Measurements from ENCODE around the gene PSMD13.

PSMD13 gene

DNA sequence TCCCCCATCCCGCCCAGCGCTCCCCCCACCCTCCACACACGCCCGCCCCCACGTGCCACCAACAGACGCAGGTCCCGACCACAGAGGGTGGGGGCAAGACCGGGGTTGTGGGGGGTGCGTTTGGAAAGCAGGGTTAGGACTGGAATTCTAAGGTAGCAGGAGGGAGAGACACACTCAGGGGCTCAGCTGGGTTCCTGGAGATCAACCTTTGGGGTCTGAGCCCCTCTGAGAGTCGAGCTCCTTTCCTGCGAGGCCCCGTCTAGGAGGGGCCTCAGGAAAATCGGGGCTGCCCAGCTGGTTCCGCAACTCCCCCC is 52.6 kb downstream of the PSMD13 start:
- no peak for DNase-seq (ENCODE audit: low read depth)

- no peak for DNase-seq (ENCODE audit: low read depth)
Measured at GRCh38 chr11:289712-290620, 53.2 kb downstream of the PSMD13 start.

GRCh38 chr11:290621-291231 is 54.0 kb downstream of the PSMD13 start:
- DNase-seq (ENCODE audit: low read depth), result no peak

- DNase-seq (ENCODE audit: low read depth), result no peak
Measured at GRCh38 chr11:291281-292210, 54.8 kb downstream of the PSMD13 start.

DNA sequence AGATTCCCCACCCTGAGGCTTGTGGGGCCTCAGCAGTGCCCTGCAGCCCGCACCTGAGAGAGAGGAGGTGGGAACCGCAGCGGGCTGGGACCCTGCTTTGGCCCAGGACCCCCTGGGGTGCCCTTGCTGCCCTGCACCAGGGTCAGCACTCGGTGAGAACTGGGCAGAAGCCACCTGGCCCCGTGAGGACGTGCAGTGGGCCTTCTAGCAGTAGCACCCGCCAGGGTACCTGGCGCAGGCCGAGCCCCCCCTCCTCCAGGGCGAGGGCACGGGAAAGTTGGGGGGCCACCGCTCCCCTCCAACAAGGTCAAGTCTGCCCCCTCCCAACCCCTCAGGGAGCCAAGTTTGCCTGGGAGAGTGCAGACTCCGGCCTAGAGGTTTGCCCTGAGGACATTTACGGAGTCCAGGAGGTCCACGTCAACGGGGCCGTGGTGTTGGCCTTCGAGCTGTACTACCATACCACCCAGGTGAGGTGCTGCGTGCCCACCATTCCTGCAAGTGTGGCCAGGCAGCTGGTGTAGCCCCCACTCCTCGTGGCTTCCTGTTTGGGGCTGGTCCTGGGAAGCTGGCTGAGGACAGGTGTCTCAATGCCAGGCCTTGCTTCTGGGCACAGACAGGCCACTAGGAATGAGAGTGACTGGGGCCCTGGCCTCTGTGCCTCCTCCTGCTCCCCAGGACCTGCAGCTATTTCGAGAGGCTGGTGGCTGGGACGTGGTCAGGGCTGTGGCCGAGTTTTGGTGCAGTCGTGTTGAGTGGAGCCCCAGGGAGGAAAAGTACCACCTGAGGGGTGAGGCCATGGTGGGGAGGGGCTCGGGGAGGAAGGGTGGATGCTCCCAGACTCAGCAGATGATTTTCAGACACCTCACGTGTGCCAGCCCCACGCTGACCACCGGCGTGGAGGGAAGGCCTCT is 55.7 kb downstream of the PSMD13 start:
- no peak for DNase-seq (ENCODE audit: low read depth)

DNA sequence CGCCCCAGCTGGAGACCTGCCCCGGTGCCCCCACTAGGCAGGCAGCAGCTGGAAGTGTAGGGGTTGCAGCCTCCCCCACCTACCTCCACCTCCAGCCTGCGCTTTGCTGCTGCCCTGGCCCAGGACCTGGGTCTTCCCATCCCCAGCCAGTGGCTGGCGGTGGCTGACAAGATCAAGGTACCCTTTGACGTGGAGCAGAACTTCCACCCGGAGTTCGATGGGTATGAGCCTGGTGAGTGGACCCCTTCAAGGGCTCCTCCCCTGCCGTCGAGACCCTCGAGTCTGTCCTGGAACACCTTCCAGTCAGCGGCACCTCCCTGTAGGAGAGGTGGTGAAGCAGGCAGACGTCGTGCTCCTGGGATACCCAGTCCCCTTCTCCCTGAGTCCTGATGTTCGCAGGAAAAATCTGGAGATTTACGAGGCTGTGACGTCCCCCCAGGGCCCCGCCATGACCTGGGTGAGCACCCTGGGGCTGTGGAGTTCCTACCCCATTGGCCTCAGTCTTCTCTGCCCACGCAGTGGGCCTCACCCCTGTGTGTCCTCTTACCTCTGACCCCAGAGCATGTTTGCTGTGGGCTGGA is 56.6 kb downstream of the PSMD13 start:
- no peak for DNase-seq (ENCODE audit: low read depth)

DNA sequence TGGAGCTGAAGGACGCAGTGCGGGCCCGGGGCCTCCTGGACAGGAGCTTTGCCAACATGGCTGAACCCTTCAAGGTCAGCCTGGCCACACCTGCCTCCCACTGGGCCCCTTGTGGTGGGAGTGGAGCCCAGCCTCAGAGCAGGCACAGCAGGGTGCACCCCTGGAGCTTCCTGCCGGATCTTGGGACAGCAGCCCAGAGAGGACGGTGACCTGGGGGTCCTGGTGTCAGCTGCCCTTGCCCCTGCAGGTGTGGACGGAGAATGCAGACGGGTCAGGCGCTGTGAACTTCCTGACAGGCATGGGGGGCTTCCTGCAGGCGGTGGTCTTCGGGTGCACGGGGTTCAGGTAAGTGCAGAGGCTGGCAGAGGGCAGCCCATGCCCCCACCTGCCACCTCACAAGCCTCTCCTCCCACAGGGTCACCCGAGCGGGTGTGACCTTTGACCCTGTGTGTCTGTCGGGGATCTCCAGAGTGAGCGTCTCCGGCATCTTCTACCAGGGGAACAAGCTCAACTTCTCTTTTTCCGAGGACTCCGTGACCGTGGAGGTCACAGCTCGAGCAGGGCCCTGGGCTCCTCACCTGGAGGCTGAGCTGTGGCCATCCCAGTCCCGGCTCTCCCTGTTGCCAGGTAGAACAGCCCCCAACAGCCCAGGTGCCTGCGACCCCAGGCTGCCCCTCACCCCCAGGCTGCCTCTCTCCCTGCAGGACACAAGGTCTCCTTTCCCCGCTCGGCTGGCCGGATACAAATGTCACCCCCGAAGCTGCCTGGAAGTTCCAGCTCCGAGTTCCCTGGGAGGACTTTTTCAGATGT is 57.3 kb downstream of the PSMD13 start:
- no peak for DNase-seq (ENCODE audit: low read depth)

DNA sequence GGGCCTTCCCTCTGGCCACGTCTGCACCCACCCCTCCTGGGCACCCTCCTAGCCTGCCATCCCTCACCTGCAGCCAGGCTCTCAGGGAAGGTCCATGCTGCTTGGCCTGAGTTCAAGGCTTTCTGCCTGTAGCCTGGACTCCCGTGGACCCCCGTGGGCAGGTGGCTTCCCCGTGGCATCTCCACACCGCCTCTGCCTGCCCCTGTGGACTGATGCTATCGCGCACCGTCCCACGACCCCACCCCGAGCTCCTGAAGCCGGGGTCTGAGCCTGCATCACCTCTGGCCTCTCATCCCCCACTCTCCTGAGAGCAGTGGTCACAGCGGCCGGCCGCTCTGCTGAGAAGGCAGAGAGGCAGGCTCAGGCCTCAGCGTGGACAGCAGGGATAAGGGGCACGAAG is 58.0 kb downstream of the PSMD13 start:
- DNase-seq (ENCODE audit: low read depth), result no peak

DNA sequence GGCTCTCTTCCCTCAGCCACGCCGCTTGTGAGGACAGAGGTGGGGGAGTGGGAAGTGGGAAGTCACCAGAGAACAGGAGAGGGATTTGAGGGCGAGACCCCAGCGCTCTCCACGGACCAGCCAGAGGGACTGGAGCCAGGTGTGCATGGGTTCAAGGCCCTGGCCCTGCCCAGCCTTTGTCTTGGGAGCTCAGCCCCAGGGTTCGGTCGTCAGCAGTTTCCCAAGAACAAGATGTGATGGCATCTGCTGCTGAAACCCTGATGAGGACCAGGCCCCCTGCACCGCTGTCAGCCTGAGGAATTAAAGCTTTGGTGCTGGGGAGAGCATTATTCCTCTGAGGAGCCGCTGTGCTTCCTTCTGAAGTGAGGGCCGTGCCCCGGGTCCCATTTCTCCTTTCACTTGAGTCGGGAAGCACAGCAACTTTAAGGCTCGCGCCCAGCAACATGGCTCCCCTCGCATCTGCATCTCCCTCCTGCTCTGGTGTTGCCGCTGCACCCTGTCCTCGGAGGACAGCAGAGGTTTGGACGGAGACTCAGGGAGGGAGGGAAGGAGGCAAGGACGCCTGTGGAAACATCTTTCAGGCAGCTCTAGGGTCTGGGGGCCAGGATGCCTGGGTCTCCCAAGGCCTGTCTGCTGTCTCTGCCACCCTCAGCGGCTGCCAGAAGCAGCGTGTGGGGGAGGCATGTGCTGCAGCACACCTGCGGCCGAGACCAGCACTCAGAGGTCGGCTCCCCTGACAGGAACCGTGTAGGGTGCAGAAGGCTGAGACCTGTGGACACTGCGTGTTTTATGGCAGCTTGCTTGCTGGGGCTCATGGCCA is 58.8 kb downstream of the PSMD13 start:
- no peak for DNase-seq (ENCODE audit: low read depth)

- DNase-seq (ENCODE audit: low read depth), result no peak
Measured at GRCh38 chr11:296171-297050, 59.6 kb downstream of the PSMD13 start.

- DNase-seq (ENCODE audit: low read depth), result no peak
Measured at GRCh38 chr11:297051-297585, 60.3 kb downstream of the PSMD13 start.

GRCh38 chr11:297586-298405 is 61.0 kb downstream of the PSMD13 start:
- no peak for DNase-seq (ENCODE audit: low read depth)

- DNase-seq (ENCODE audit: low read depth), result no peak
Measured at GRCh38 chr11:298406-299065, 61.8 kb downstream of the PSMD13 start.

DNA sequence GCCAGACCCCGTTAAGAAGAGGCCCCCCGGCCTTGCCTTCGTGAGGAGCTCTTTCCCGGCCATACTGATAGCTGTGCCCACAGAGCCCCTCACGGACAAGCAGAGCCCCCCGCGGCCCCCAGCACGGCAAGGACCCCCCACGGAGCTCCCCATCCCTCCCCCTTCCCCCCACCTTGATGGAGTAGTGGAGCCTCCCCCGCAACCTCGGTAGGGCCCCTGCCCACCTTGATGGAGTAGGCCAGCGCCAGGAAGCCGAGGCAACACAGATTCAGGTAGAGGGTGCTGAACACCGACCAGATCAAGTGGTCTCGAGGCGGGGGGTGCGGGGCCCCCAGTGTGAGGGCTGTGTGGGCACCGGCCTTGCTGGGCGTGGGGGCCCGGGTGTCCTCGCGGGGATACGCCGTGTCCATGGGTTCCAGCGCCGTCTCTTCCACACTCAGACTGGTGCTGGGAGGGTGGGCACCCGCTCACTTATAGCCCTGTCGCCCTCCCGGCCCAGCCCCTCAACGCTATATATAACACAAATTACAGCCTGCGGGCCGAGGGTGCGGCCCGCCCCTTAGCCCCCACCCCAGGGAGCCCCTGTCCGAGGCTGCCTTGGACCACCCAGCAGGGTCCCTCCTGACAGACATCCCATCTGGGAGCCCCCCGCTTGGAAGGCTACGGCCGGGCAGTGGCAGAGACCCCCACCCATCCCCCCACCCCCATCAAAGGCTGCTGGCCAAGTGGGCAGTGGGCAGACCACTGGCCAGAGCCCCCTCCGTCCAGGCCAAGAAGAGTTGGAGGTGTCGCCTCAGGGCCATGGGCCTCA is 62.5 kb downstream of the PSMD13 start, which contains the start of gene IFITM5:
Gene IFITM5, minus strand, starts transcription at position 446 of the 811 bp plus-strand sequence. Its CDS starts 36 bp downstream, at position 410.
- DNase-seq (ENCODE audit: low read depth), result no peak

DNA sequence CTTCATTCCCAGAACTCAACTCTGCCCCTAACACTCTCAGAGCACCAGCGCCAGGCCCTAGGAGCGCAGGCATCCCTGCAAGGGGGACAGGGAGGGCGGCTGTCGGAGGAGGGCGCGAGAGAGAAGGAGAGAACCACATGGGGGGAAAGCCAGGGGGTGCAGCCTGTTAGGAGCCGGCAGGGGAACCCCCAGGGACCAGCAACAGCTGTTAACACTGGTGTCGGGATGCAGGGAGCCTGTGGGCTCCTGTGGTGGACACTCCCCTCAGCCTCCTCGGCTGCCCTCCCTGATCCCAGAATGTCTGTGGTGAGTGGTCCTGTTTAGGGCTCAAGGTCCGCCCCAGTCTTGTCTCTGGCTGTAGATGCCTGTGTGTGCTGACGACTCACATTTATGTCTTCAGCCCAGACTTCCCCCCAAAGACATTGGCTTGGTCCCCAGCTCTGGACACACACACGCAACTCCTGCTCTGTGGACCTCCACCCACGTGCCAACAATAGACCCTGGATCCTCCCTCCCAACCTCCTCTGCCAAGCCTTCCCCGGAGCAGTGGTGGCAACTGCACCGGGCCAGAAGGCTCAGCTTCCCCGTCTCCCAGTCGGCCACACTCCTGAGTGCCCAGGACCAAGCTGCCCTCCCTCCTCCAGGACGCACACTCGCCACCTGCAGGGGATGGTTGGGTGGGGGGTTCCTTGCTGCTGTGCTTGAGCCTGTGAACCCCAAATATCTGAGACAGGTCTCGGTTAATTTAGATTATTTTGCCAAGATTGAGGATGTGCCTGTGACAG is 63.4 kb downstream of the PSMD13 start:
- DNase-seq (ENCODE audit: low read depth), result no peak
